Activated CD8-positive, alpha-beta memory T cell treated with anti-CD3 and anti-CD28 coated beads, Interleukin-2, amount 50 U/mL, for 24 hours (primary cell): ENCODE measurements around the gene ENHO.

Experiments
- DNase-seq: peaks from one replicate; pipeline ENCODE4 v3.0.0-alpha.2; 2020; ENCODE audit errors: extremely low read depth

ENHO gene

DNA sequence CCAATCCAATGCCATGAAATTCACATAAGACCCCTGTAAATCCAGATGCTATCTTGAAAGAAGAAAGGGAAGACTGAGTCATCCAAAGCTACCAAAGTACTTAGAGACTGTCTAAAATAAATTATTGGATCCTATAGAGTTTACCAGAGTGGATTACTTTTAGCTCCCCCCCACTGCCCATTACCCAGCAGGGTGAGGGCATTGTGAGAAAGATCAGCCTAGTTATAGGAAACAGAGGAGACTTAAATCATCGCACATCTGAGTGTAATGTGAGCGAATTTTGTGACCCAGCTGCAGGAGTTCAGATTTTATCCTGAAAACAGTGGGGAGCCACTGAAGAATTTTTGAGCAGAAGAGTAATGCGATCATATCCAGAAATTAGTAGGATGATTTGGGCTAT is 1.6 kb upstream of the ENHO start:
- DNase-seq: no peak

DNA sequence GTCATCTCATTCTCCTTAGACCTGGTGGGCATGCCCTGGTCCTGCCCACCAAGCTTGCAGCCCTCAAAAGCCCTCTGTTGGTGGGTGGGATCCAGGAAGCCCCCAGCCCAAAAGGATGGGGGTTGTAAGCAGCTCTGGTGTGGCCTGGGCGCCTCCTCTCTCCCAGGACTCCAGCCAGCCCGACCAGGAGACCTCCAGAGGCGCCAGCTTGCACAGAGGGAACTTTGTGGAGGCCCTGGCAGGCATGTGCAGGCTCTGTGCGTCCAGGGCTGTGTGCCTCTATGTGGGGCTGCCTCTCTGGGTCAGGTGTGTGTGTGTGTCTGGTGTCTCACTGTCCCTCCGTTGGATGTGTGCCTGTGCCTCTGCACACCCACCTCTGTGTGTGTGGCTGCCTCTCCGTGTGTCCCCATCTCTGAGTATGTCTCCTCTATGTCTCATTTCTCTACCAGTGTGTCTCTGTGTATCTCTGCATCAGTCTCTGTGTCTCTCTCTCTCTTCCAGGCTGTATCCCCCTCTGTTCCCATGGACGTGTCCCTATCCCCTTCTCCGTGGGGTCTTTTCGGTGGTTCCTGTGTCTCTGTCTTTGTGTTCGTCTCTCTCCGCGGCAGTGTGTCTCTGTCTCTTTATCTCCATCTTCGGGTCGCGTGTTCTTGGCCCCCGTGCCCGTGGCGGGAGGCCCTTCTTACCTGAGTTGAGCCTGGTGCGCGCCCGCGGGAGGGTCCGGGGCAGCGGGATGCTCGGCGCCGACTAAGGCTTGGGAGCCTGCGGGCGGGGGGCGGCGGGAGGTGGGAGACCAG is 501 bp downstream of the ENHO start:
- no peak for DNase-seq

DNA sequence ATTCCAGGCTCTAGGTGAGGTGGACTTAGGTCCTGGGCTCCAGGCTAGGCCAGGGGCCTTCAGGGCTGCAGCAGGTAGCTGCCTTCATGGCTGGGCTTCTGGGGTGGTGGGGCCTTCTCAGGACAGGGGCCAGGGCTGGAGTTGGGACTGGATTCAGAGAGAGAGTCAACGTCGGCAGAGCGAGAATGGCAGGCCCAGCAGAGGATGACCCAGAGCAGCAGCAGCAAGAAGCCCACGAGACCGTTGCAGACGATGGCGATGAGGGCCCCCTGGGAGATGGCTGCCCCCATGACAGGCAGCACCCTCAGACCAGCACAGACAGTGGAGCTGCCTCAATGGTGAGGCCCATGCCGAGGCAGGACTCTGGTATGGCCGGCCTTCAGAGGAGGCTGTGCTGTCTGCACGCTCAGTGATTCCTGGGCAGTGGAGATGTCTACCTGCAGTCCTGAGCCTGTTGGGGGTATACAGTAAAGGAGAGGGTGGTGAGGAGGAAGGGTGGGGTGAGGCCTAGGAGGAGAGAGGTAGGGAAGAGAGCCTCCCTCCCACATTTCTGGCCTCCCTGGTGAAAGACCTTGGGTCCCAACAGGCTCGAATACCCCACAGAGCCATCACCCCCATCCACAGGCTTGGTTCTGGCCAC is 1.3 kb downstream of the ENHO start:
- no peak for DNase-seq

DNA sequence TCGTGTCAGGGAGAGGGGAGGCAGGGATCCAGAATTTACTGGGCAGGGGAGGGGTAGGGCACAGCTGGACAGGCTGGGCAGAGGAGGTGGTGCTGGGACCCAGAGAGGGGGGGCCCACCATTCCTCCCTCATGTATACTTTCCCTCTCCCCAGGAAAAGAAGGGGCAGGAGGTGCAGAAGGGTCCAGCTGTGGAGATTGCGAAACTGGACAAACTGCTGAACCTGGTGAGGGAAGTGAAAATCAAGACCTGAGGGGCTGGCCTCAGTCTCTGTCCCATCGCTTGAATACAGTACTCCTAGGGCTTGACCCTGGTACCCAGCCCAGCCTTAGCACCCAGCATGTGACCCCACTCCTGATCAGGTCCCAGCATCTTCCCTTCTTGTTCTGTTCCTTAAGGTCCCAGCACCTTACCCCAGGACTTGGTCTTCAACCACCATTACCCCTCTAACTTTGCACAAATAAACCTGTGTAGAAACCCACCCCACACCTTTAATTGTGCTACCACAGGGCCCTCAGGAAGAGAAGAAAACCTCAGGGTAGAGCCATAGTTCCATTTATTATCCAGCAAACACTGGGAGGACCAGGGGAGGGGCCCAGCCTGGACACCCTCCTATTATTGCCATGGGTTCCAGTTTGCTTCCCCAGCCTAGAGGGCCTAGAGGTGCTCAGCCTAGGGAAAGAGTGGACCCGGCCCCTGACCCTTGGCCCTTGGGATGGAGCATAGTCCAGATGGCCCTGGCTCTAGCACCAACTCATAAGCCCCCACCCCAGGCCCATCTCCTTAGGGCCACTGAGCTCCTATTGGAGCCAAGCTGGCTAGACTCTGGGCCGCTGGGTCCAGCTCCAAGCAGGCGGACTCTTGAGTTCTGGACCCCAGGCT is 2.0 kb downstream of the ENHO start:
- no peak for DNase-seq

DNA sequence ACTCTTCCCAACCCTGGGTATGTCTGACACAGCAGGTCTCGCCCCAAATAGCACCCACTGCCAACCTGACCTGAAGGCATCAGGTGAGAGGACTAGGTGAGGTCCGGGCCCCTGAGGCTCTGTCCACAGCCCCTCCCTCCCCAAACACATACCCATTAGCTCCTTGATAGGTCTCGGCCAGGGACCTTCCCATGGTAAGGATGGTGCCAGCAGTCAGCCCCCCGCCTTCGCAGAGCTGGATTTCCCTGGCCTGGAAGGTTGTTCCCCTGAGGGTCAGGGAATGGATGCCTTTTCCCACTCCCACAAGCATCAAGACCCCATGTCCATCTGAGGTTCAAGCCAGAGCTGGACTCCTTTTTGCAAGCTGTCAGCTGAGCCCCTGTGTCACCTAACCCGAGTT is 2.7 kb downstream of the ENHO start:
- DNase-seq: no peak

DNA sequence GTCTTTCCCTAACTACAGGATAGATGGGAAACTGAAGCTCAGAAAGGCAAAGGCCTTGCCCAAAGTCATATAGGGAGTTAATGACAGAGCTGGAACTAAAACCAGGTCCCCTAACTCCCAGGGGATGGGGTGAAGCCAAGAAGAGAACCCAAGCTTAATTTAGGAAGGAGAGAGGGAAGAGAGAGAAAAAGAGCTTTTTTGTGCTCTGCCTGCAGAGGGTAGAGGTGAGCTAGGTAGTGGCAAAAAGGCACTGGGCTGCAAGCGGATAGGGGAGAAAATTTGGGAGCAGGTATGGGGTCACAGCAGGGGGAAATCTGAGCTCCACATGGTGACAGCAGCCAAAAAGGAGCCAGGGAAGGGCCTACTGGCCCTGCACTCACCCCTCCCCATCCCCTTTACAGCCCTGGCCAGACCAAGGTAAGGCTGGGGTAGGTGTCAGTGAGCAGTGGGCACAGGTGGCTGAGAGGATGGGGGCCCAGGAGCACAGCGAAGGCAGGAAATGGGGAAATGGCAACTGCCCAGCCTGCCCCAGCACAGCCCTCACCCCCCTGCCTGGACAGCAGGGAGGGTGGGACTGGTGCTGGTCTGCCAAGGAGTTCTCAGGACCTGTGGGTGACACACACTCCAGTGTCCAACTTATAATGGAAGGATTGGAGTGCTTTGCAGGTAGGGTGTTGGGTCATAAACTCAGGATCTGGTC is 3.3 kb downstream of the ENHO start:
- DNase-seq: no peak

DNA sequence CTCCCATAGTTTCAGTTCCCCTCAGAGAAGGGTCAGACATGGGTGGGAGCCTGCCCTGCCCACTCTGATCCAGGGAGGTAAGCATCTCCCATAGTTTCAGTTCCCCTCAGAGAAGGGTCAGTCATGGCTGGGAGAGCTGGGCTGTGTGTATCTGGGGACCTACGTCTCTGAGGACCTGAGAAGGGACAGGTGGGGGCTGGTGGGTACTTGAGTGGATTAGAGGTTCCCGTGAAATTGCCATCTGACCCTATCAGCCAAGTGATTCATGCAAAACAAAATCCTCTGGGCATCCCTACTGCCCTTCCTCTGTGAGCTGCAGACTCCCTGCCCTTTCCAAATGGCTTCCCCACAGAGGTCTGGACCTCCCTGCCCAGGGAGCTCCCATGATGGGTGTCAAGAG is 3.9 kb downstream of the ENHO start:
- DNase-seq: no peak

DNA sequence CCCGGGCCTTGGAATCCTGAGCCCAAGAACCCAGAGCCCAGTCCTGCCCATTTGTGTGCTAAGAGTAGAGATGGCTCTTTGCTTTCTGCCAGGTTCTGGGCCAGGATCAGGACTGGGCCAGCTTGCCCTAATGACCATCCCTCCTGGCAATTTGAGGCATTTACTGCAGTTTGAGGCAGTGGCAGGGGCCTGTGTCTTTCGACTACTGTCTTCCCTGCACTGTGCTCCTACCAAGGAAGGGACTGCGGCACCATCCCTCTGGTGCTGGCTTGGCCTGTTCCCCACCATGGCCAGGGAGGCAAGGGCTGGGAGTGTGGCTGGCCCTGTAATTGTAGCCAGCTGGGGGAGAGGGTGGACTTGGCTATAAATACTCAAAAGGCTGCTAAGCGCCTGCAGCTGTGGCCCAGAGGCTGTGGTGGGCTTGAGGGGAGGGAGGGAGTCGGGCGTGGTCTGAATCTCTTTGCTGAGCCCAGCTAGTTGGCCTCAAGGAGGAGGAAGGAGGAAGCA is 4.6 kb downstream of the ENHO start:
- no peak for DNase-seq

DNA sequence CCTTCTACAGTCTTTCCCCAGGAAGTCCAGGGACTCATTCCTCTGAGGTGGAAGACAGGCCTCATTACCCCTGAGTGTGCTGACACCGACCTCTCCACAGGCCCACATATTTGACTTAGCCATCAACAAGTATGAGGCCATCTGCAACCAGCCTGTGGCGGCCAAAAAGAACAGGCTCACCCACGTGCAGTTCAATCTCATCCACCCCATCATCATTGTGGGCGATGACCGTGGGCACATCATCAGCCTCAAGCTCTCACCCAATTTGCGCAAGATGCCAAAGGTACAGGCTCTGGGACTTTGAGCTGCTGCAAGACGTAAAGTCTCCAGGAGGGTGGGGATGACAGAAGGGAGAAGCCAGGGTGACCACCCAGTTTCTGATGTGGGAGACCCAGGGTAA is 5.6 kb downstream of the ENHO start:
- DNase-seq: no peak

DNA sequence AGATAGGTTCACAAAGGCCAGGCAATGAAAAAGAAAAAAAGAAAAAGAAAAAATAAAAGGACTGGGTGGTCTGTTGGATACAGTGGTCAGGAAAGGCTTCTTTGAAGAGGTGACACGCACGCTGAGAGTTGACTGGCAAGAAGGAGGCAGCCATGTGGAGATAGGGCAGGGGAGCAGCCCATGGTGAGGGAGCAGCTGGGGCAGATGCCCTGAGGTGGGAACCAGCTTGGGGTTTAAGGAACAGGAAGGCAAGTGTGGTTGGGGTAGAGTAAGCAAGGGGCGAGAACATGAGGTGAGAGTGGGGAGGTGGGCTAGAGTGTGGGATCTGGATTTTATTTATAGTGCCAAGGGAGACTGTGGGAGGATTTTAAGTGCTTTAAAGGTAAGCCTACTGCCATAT is 6.8 kb downstream of the ENHO start:
- DNase-seq: no peak

DNA sequence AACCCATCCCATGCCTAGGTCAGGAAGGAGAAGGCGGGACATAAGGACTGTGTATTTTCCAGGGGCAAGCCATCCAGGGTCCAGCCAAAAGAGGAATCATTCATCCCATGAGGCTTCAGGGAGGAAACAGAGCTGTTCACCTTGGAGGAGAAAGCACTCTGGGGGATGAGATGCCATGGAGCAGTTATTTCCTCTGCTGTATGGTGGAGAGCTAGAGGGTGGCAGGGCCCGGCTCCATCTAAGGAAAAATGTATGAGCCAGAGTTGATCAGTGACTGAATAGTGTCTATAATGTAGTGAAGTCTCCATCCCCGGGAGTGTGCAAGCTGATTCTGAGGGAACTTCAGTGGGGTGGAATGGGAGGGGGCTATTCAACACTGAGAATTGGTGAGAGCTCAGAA is 8.0 kb downstream of the ENHO start:
- no peak for DNase-seq

DNA sequence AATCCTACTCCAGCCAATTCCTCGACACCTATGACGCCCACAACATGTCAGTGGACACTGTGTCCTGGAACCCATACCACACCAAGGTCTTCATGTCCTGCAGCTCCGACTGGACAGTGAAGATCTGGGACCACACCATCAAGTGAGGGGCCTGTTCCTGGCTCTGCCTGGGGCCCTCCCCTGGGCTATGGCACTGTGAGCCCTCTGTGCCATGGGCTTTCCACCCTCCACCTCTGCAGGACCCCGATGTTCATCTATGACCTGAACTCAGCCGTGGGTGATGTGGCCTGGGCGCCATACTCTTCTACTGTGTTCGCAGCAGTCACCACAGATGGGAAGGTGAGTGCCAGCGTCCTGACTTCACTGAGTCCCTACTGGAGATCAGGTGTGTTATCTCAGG is 8.4 kb downstream of the ENHO start:
- DNase-seq: no peak

DNA sequence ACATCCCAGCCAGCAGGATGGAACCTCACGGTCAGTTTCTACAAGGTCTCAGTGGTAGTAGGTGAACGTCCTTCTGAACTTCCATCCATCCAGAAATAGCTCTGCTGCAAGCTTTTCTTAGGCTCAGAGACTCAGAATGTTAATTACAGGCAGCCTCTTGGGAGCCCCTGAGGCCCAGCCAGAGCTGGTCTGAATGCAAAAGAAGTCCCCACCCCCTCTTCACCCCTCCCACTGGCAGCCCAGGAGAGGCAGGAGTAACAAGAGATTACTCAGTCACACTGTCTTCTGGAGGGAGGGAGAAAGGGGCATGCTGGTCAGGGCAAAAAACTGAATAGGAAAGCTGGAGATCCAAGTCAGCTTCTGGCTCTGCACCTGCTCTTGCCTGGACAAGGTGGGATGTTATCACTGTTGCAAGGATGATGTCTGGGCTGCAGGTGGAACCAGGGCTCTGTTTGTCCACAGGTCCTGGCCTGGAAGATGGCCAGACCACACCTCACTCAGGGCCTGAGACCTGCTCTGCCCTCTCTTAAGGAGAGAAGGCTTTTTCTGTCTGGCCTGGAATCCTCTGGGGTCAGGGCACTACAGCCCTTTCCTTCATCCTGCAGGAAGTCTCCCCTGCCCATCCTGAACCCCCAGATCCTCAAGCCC is 9.1 kb downstream of the ENHO start:
- DNase-seq: no peak

DNA sequence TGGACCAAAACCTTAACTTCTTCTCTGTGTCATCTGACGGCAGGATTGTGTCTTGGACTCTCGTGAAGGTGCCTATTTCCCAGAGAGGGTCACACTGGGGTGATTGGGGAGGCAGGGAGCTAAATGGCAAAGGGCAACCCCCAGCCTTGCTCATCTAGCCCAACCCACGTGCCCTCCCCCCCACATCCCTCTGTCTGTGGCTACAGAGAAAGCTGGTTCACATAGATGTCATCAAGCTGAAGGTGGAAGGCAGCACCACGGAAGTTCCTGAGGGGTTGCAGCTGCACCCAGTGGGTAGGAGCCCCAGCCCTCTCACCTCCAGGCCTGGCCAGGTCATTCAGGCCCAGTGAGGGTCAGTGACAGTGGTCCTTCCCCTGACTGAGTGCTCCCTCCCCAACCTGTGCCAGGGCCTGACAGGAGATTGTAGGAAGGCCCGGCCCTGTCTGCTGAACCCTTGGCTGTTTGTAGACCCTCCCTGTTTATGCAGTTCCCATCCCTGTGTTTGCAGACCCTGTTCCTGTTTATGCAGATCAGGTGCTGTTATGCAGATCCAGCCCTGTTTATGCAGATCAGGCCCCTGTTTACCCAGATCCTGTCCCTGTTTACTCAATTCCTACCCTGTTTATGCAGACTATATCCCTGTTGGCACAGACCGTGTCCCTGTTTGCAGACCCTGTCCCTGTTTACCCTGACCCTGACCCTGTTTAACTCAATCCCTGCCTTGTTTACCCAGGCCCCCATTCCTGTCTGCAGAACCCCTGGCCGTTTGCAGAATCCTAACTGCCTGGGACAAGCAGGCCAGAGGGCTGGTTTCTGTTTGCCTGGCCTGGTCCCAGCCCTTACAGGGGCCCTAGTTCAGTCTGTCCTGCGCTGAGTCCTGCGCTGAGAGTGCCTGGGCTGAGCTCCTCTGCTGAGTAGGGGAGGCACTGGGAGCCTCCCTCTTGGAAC is 10.4 kb downstream of the ENHO start:
- no peak for DNase-seq

DNA sequence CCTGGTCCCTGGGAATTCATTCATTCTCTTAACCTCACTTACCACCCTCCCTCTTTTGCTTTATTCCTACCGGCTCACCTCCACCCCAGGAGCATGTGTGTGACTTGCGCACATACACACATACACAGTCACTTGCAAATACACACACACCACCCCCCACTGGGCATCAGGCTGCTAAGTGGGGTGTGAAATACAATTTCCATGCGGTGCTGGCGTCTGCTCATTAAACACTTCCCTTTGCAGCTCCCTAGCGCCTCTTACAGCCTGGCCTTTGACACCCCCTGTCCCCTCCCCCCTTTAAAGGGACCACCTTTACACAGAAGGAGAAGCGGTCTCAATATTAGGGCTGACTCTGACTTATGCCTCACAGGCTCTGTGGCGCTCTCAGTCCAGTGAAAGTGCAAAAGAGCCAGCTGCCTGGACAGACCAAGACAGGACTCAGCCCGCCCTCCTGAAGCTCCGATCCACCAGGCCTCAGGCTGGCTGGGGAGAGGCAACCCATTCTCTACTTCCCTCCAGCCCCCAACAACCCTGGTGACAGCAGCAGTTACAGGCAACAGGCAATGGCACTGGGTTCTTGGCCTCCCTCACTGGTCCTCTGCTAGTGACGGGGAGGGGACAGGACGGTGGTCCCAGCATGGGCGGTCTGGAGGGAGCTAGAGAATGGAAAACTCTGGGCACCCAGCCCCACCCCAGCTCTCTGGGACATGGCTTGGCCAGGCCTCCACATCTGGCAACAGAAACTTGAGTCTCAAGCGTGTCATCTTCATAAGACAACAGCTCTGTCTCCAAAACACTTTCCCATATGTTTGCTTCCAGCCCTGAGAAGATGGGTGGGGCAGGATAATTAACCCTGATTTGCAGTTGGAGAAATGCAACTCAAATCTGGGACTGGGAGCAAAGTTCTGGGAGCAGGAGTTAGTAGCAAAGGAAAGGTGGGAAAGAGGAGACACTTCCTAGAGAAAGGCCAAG is 12.0 kb downstream of the ENHO start:
- no peak for DNase-seq

DNA sequence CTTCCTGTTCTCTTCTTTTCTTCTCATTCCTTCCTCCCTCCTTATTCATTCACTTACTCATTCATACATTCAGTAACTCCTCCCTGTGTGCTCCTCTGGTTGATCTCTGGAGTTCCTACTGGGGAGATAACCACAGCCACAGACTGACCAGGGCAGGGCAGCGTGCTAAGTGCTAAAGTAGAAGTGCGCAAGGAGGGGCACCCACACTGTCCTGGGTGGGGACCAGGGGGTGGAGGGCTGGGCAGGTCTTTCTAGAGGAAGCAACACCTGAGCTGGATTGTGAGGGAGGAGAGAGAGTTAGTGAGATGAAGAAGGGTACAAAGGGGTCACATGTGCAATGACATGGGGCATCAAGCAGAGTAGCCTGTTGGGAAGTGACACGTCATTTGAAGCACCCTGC is 13.8 kb downstream of the ENHO start:
- DNase-seq: no peak

DNA sequence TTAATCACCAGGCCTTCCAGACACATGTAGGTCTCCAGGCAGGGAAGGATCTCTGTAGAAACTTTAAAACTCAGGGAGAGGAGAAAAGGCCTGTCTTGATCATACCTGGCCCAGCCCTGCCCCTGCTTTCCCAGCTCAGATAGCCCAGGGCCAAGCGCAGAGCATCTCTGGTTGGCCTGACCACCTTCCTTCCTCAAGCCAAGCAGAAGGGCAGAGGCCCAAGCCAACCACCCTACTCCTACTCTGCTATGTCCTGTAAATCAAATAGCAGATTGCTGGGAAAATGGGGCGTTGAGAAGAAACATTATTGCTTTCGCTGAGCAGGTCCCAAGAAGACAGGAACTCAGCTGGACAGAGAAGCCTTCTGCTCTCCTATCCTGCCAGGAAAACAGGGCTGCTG is 14.3 kb downstream of the ENHO start:
- no peak for DNase-seq

DNA sequence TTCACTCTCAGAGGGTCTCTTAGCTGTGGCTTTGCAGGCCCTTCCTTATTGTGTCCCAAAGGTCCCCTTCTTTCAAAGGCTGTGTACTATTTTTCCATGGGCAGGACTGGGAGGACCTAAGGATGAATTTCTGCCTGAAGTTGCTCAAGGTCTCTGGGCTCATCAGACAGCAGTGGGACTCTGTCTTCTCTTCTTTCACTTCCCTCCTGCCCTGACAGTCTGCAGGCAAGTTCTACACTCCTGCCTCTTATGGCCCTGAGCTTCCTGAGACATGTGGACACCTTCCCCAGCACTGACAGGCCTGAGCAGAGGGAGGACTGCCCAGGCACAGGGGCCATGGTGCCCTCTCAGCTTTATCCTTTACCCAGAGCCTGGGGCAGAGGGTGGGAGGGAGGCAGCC is 14.8 kb downstream of the ENHO start:
- DNase-seq: no peak

DNA sequence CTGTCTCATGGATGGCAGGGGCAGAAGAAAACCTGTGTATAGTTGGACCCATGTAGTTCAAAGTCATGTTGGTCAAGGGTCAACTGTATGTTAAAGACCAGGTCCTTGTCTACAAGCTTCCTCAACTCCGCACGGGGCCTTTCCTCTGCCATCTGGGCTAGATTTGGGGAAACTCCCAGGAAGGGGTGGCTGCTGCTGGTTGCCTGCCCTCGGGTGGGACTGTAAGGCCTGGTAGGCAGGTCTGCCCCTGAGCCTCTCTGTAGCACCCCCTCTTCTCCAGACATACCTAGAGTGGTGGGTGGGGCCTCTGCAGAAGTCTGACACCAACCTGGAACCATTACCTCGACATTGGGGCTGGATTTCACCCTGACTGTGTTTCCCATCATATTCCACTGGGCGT is 15.2 kb downstream of the ENHO start:
- no peak for DNase-seq
